GM10266 (cell line): ENCODE data around the gene CDHR4.
"Not testable (repeated sequence)": the region's sequence is repeated elsewhere in the genome, so short reads cannot be mapped to it uniquely, and the experiment has no call there.

ENCODE experiments used
- DNase-seq: peaks from one replicate; pipeline ENCODE4 v3.0.0; 2012; ENCODE audit errors: extremely low spot score
- TF ChIP-seq, protein P1 (sequence below): IDR thresholded peaks from 2 replicates; pipeline ENCODE4 v1.5.1; 2012; ENCODE audit warnings: mild to moderate bottlenecking, low read depth; ENCODE audit not compliant: control insufficient read depth, insufficient read depth; ENCODE audit errors: missing control alignments

The CDHR4 gene

DNA sequence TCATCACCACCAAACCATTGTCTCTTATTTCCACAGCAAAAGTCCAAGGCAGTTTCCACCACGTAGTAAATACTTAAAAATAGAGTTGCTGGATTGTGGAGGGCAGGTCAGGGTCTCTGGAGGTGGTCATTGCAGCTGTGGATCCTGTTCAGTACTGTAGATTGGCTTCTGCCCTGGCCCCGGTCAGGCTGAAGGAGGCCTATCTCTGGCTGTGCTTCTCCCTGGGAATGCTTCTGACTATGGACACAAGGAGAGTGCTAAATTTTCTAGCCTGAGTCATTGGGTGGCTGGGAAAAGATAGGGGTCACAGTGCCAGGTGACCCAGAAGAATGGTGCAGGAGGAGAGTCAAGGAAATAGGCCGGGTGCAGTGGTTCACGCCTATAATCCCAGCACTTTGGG is 49.6 kb downstream of the CDHR4 start:
- TF ChIP-seq, protein P1, sequence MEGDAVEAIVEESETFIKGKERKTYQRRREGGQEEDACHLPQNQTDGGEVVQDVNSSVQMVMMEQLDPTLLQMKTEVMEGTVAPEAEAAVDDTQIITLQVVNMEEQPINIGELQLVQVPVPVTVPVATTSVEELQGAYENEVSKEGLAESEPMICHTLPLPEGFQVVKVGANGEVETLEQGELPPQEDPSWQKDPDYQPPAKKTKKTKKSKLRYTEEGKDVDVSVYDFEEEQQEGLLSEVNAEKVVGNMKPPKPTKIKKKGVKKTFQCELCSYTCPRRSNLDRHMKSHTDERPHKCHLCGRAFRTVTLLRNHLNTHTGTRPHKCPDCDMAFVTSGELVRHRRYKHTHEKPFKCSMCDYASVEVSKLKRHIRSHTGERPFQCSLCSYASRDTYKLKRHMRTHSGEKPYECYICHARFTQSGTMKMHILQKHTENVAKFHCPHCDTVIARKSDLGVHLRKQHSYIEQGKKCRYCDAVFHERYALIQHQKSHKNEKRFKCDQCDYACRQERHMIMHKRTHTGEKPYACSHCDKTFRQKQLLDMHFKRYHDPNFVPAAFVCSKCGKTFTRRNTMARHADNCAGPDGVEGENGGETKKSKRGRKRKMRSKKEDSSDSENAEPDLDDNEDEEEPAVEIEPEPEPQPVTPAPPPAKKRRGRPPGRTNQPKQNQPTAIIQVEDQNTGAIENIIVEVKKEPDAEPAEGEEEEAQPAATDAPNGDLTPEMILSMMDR: no peak
- no peak for DNase-seq

GRCh38 chr3:49748874-49749273 is 50.8 kb downstream of the CDHR4 start:
- DNase-seq: not testable (repeated sequence)

DNA sequence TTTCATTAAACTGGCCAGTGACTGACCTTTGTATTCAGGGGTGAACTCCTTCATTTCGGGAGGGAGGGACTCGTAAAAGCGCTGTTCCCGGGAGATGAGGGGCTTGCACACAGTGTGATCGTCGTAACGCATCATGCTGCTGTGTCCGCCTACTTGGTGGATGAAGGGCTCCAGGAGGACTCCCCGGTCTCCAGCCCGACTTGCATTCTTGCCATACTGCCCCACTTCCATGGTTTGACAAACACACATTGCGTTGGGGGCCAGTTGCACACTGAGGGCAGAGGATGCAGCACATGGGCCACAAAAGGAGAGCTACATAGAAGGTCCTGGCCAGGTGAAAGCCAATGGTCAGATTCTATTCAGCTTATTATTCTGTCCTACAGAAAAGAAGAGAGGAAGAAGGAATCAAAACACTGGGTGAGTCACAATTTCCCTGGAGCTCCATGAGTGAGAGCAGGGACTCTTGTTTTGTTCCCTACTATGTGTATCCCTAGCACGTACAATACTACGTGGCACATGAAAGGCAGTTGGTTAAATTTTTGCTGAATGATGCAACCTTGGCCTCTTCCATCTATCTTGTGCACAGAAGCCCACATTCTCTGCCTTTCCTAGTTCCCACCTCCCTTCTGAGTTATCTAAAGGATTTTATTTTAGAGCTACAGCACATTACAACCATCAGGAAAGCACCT is 51.7 kb downstream of the CDHR4 start:
- TF ChIP-seq, protein P1: no peak
- DNase-seq: no peak

- no peak for DNase-seq
These were observed 53.7 kb downstream of the CDHR4 start for GRCh38 chr3:49745986-49746385.

More at GRCh38 chr3:49745986-49746385, 53.7 kb downstream of the CDHR4 start:
- TF ChIP-seq, protein P1: no peak
